Neural cell (in vitro differentiated cells): ENCODE results near the gene SPATA3. TPM values are rescaled to one million over a fixed set of nuclear protein-coding genes. Genes with fewer than 3 reads are reported as not detected.

ENCODE experiments used
- H2AFZ ChIP-seq: fragments of 200-600, 300-800 bp; sonication (generic), shearing (Covaris generic); 2 replicates; pipeline ENCODE4 v1.6.0; 2014; ENCODE audit warnings: low read depth, mild to moderate bottlenecking, antibody characterized with exemption, low read length, moderate library complexity
- H3F3A ChIP-seq: fragments of 200-600 bp; shearing (Covaris generic); 2 replicates; pipeline ENCODE4 v1.6.1; 2016; ENCODE audit warnings: mild to moderate bottlenecking, moderate library complexity, mixed read lengths, antibody characterized with exemption, low read length; ENCODE audit not compliant: insufficient read depth, poor library complexity, severe bottlenecking
- H3K27ac ChIP-seq: fragments of 200-600, 300-800 bp; sonication (generic), shearing (Covaris generic); 2 replicates; pipeline ENCODE4 v1.5.1; 2014; ENCODE audit warnings: mild to moderate bottlenecking, low read length, moderate library complexity
- H3K27me3 ChIP-seq: fragments of 300-800, 200-600 bp; sonication (generic), shearing (Covaris generic); 2 replicates; pipeline ENCODE4 v1.6.0; 2014; ENCODE audit warnings: mild to moderate bottlenecking, low read depth, low read length, moderate library complexity; ENCODE audit not compliant: insufficient read depth
- H3K36me3 ChIP-seq: fragments of 300-800, 200-600 bp; sonication (generic), shearing (Covaris generic); 2 replicates; pipeline ENCODE4 v1.5.1; 2014; ENCODE audit warnings: mild to moderate bottlenecking, antibody characterized with exemption, low read length, moderate library complexity; ENCODE audit not compliant: insufficient read depth
- H3K4me2 ChIP-seq: fragments of 300-800, 200-600 bp; sonication (generic), shearing (Covaris generic); 2 replicates; pipeline ENCODE4 v1.6.0; 2014; ENCODE audit warnings: mild to moderate bottlenecking, low read length
- H3K4me3 ChIP-seq: fragments of 300-800, 200-600 bp; sonication (generic), shearing (Covaris generic); 2 replicates; pipeline ENCODE4 v1.5.1; 2014; ENCODE audit warnings: mild to moderate bottlenecking, low read length, moderate library complexity
- H3K79me2 ChIP-seq: fragments of 200-600 bp; shearing (Covaris generic); replicated peaks from 2 replicates; pipeline ENCODE4 v1.6.0; 2014; ENCODE audit warnings: mild to moderate bottlenecking, low read length, moderate library complexity; ENCODE audit not compliant: insufficient read depth
- H3K9ac ChIP-seq: fragments of 300-800, 200-600 bp; sonication (generic), shearing (Covaris generic); 2 replicates; pipeline ENCODE4 v1.6.1; 2016; ENCODE audit warnings: mild to moderate bottlenecking, low read length, mixed read lengths
- H3K9me2 ChIP-seq: fragments of 200-600 bp; shearing (Covaris generic); 2 replicates; pipeline ENCODE4 v1.6.1; 2016; ENCODE audit warnings: mild to moderate bottlenecking, low read length, mixed read lengths; ENCODE audit not compliant: insufficient read depth
- H3K9me3 ChIP-seq: fragments of 200-600, 300-800 bp; sonication (generic), shearing (Covaris generic); 2 replicates; pipeline ENCODE4 v1.6.1; 2016; ENCODE audit warnings: mild to moderate bottlenecking, mixed run types, low read length, moderate library complexity, mixed read lengths
- H4K20me1 ChIP-seq: fragments of 200-600 bp; shearing (Covaris generic); 2 replicates; pipeline ENCODE4 v1.6.1; 2016; ENCODE audit warnings: mild to moderate bottlenecking, mixed run types; ENCODE audit not compliant: insufficient read depth
- CTCF ChIP-seq: fragments of 450-650 bp; IDR thresholded peaks from 2 replicates; pipeline ENCODE4 v1.5.1; 2014; ENCODE audit warnings: antibody characterized with exemption, mild to moderate bottlenecking, moderate library complexity; ENCODE audit not compliant: poor library complexity, severe bottlenecking
- EP300 ChIP-seq: fragments of 450-650 bp; conservative IDR thresholded peaks from 2 replicates; pipeline ENCODE4 v1.6.1; 2014; ENCODE audit warnings: antibody characterized with exemption, mild to moderate bottlenecking, moderate library complexity; ENCODE audit not compliant: poor library complexity, severe bottlenecking
- EZH2 ChIP-seq: fragments of 200-600, 300-800 bp; shearing (Covaris generic), sonication (generic); IDR thresholded peaks from 2 replicates; pipeline ENCODE4 v1.6.1; 2014; ENCODE audit warnings: antibody characterized with exemption, low read length, borderline replicate concordance, mild to moderate bottlenecking; ENCODE audit not compliant: insufficient read depth, poor library complexity, severe bottlenecking
- MXI1 ChIP-seq: fragments of 450-650 bp; conservative IDR thresholded peaks from 2 replicates; pipeline ENCODE4 v1.6.1; 2014; ENCODE audit warnings: antibody characterized with exemption, mild to moderate bottlenecking; ENCODE audit not compliant: poor library complexity, severe bottlenecking
- POLR2AphosphoS5 ChIP-seq: IDR thresholded peaks from 2 replicates; pipeline ENCODE4 v1.6.1; 2012
- RAD21 ChIP-seq: fragments of 450-650 bp; conservative IDR thresholded peaks from 2 replicates; pipeline ENCODE4 v1.6.1; 2014; ENCODE audit warnings: antibody characterized with exemption, mild to moderate bottlenecking, moderate library complexity
- REST ChIP-seq: IDR thresholded peaks from 2 replicates; pipeline ENCODE4 v1.6.1; 2012; ENCODE audit warnings: borderline replicate concordance
- SMC3 ChIP-seq: fragments of 450-650 bp; conservative IDR thresholded peaks from 2 replicates; pipeline ENCODE4 v1.6.1; 2014; ENCODE audit warnings: antibody characterized with exemption, mild to moderate bottlenecking, moderate library complexity; ENCODE audit not compliant: poor library complexity
- TAF1 ChIP-seq: IDR thresholded peaks from 2 replicates; pipeline ENCODE4 v1.6.1; 2012; ENCODE audit warnings: low read depth
- polyA minus RNA-seq: library from RNA; depleted of rRNA, polyadenylated mRNA; stranded (reverse); fragments of >200 nt; gene quantifications from 2 replicates; pipeline ENCODE4 v1.2.3, GENCODE V29; 2014
- polyA plus RNA-seq: library from polyadenylated mRNA; depleted of rRNA; stranded (reverse); fragments of >200 nt; gene quantifications from 2 replicates; pipeline ENCODE4 v1.2.3, GENCODE V29; 2014

The SPATA3 gene
- not detected in 2 replicates for polyA plus RNA-seq
- not detected in 2 replicates for polyA minus RNA-seq

- Histone ChIP-seq H3F3A (no peaks in the 10 kb centered on the region), H3K9ac (no peak within 1 kb of the TSS), H3K9me3 (no peaks in the 10 kb centered on the region), H3K79me2 (no peaks in the 10 kb centered on the region), H4K20me1 (no peaks in the 10 kb centered on the region), H3K36me3 (no peaks in the 10 kb centered on the region), H3K9me2 (no peaks in the 10 kb centered on the region), H2AFZ (no peak within 1 kb of the TSS), H3K4me3 (no peak within 1 kb of the TSS), H3K4me2 (no peak within 1 kb of the TSS), H3K27ac (no peak within 1 kb of the TSS), H3K27me3 (no peaks in the 10 kb centered on the region)
- no peak for TF ChIP-seq EP300
These were observed at the start of gene SPATA3 for GRCh38 chr2:230995821-230996220. Gene SPATA3 (plus strand): TSS chr2:230996121. CDS start chr2:230996234, 113 bp downstream.

- Histone ChIP-seq H3K27me3 (no peaks in the 10 kb centered on the region), H4K20me1 (no peaks in the 10 kb centered on the region), H3K27ac (no peak overlapping the region), H3K4me3 (no peak overlapping the region), H3K9me3 (no peaks in the 10 kb centered on the region), H2AFZ (no peak overlapping the region), H3K36me3 (no peaks in the 10 kb centered on the region), H3K9me2 (no peaks in the 10 kb centered on the region), H3F3A (no peaks in the 10 kb centered on the region), H3K4me2 (no peak overlapping the region), H3K79me2 (no peaks in the 10 kb centered on the region), H3K9ac (no peak overlapping the region)
- TF ChIP-seq EZH2 = no peak
- TF ChIP-seq REST = no peak
- TF ChIP-seq CTCF = no peak
- no peak for TF ChIP-seq MXI1
- no peak for TF ChIP-seq TAF1
- no peak for TF ChIP-seq RAD21
- TF ChIP-seq POLR2AphosphoS5 = no peak
- no peak for TF ChIP-seq SMC3
- no peak for TF ChIP-seq EP300
These were observed 49.3 kb upstream of the SPATA3 start for GRCh38 chr2:230946429-230947234.
